SK-N-SH treated with all-trans-retinoic acid at 6 μM for 48 hours (cell line): ENCODE data around the gene RAB30.

Experiments used
- ARNTL ChIP-seq: fragments of 450-650 bp; formaldehyde crosslinking; IDR thresholded peaks from 2 replicates; pipeline ENCODE4 v1.5.0; 2020; ENCODE audit warnings: low read depth, mild to moderate bottlenecking, moderate library complexity, borderline replicate concordance
- BACH2 ChIP-seq: fragments of 250-450 bp; sonication (Bioruptor Pico); IDR thresholded peaks from 2 replicates; pipeline ENCODE4 v1.9.0; 2021; ENCODE audit warnings: mild to moderate bottlenecking, borderline replicate concordance
- TSHZ2 ChIP-seq: fragments of 250-450 bp; sonication (Bioruptor Pico); IDR thresholded peaks from 2 replicates; pipeline ENCODE4 v1.5.0; 2020; ENCODE audit warnings: mild to moderate bottlenecking, moderate library complexity
- ZC3H10 ChIP-seq: fragments of 250-450 bp; sonication (Bioruptor Pico); IDR thresholded peaks from 2 replicates; pipeline ENCODE4 v1.5.1; 2021; ENCODE audit warnings: mild to moderate bottlenecking, moderate library complexity
- ZFP3 ChIP-seq: fragments of 250-450 bp; sonication (Bioruptor Pico); IDR thresholded peaks from 2 replicates; pipeline ENCODE4 v1.5.0; 2020; ENCODE audit warnings: mild to moderate bottlenecking, moderate library complexity
- ZNF8 ChIP-seq: fragments of 450-650 bp; formaldehyde crosslinking; IDR thresholded peaks from 2 replicates; pipeline ENCODE4 v1.5.0; 2020; ENCODE audit warnings: mild to moderate bottlenecking, moderate library complexity
- TF ChIP-seq, protein P1 (sequence below): fragments of 250-450 bp; sonication (Bioruptor Pico); IDR thresholded peaks from 2 replicates; pipeline ENCODE4 v1.5.1; 2020; ENCODE audit warnings: low read depth, mild to moderate bottlenecking, moderate library complexity

GRCh38 chr11:83014951-83015350, 56.7 kb downstream of the RAB30 start:
- TF ChIP-seq ZC3H10 (no peak), BACH2 (no peak), ARNTL (CRISPR knock-in tag) (no peak), ZFP3 (CRISPR knock-in tag) (no peak), ZNF8 (no peak), TSHZ2 (CRISPR knock-in tag) (no peak)
- TF ChIP-seq, protein P1, sequence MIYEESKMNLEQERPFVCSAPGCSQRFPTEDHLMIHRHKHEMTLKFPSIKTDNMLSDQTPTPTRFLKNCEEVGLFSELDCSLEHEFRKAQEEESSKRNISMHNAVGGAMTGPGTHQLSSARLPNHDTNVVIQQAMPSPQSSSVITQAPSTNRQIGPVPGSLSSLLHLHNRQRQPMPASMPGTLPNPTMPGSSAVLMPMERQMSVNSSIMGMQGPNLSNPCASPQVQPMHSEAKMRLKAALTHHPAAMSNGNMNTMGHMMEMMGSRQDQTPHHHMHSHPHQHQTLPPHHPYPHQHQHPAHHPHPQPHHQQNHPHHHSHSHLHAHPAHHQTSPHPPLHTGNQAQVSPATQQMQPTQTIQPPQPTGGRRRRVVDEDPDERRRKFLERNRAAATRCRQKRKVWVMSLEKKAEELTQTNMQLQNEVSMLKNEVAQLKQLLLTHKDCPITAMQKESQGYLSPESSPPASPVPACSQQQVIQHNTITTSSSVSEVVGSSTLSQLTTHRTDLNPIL (CRISPR knock-in tag): no peak
